Uterus (tissue), 2 donors: ENCODE data around the gene RGS9.

Experiments used
- CTCF ChIP-seq, 4 experiments: fragments of 200-600 bp in 2 of 4; fragments of 450-650 bp in 2 of 4; sonication (generic) in 2 of 4; IDR thresholded peaks; one replicate each; pipeline ENCODE4 v1.5.1; 2016 to 2019; ENCODE audit warnings: antibody characterized with exemption in 4 of 4, mild to moderate bottlenecking in 2 of 4, moderate library complexity in 1 of 4
- POLR2A ChIP-seq, 2 donors: fragments of 450-650 bp; IDR thresholded peaks; one replicate each; pipeline ENCODE4 v1.6.1; 2016; ENCODE audit warnings: antibody characterized with exemption in 2 of 2, mild to moderate bottlenecking in 1 of 2, moderate library complexity in 1 of 2

GRCh38 chr17:65185668-65186382 is 48.7 kb downstream of the RGS9 start:
- no peak for TF ChIP-seq CTCF (IDR thresholded peaks at IDR 0.05)
- no peak for TF ChIP-seq POLR2A (IDR thresholded peaks at IDR 0.05)
